Iris pigment epithelial cell (primary cell): Measurements from ENCODE around the gene NARS2.
"Not testable (repeated sequence)": the region's sequence is repeated elsewhere in the genome, so short reads cannot be mapped to it uniquely, and the experiment has no call there.

Experiments used
- DNase-seq: peaks from one replicate; pipeline ENCODE4 v3.0.0-alpha.2; 2011; ENCODE audit warnings: low read depth

The NARS2 gene

GRCh38 chr11:78478536-78478935, 96.1 kb downstream of the NARS2 start:
- no peak for DNase-seq

GRCh38 chr11:78476066-78476465, 98.6 kb downstream of the NARS2 start:
- DNase-seq: peak; percentile 9

DNA sequence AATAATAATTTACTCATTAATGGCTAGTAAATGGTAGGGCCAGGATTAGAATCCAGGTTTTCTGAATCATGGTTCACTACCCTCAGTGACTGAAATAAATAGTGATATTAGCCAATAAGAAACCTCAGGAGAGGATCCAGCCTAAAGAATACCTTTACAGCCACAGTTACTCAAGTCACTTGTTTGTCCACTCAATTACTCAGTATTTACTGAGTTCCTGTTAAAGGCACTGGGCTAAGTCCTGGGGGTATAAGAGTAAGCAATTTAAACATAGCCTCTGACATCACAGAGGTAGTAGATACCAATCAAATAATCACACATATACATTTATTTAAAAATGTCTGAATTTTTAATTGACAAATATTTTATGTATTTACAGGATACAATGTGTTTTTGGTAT, 100.2 kb downstream of the NARS2 start:
- DNase-seq: no peak

- DNase-seq: no peak
Observed at GRCh38 chr11:78472905-78473304, 101.8 kb downstream of the NARS2 start.

- DNase-seq: no peak
Observed at GRCh38 chr11:78472382-78472781, 102.3 kb downstream of the NARS2 start.

DNA sequence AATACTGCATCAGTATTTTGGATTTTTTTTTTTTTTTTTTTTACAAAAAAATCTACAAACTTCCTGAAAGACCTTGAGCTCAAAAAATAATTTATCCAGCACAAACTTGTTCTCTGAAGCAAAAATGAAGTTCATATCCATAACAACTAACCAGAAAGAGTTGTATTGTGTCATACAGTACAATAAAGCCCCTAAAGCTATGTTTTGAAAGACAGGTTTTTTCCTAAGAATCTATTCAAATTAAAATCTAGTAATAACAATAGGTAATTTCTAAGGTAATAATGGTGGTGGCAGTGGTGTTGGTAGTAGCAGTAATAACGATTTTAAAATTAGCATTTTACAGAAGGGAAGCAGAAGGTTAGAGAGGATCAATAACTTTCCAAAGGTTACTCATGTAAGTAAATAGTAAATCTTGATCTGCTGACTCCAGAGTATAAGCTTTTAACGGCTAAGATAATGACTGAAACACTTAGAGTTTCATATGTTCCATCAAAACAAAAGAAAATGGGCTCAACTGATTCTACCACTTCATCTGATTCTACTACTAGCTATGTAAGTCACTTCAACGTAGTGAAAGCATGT, 103.7 kb downstream of the NARS2 start:
- DNase-seq: no peak

- no peak for DNase-seq
Observed at GRCh38 chr11:78469896-78470295, 104.8 kb downstream of the NARS2 start.

GRCh38 chr11:78467931-78468330, 106.7 kb downstream of the NARS2 start:
- no peak for DNase-seq

DNA sequence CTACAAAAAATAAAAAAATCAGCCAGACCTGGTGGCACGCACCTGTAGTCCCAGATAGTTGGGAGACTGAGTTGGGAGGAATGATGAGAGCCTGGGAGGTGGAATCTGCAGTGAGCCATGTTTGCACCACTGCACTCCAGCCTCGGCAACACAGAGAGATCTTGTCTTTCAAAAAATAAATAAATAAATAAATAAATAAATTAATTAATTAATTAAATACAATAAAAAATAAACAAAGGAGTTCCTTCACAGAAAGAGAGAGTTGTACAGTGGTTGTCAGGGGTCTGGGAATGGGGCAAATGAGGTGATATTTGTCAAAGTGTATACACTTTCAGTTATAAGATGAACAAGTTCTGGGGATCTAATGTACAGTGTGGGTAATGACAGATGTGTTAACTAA, 107.3 kb downstream of the NARS2 start:
- DNase-seq: no peak

GRCh38 chr11:78465169-78465942, 109.3 kb downstream of the NARS2 start:
- DNase-seq: no peak

DNA sequence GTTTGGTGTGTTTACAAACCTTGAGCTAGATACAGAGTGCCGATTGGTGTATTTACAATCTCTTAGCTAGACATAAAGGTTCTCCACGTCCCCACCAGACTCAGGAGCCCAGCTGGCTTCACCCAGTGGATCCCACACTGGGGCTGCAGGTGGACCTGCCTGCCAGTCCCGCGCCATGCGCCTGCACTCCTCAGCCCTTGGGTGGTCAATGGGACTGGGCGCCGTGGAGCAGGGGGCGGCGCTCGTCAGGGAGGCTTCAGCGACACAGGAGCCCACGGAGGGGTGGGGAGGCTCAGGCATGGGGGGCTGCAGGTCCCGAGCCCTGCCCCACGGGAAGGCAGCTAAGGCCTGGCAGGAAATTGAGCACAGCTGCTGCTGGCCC, 109.9 kb downstream of the NARS2 start:
- not testable (repeated sequence) for DNase-seq

DNA sequence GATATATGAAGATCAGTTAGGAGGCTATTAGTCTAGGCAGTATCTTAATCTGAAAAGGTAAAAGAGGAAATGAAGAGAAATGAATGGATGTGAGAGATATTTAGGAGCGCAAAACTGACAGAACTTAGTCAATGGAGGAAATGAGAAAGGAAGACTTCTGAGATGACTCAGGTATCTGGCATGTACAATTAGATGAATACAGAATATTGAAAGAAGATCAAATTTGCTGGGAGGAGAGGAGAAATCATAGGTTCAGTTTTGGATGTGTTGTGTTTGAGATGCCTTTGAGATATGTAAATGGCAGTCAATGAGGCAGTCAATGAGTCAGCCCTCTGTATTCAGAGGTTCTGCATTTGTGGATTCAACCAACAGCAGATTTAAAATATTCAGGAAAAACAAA, 114.2 kb downstream of the NARS2 start:
- peak; percentile 66 for DNase-seq

DNA sequence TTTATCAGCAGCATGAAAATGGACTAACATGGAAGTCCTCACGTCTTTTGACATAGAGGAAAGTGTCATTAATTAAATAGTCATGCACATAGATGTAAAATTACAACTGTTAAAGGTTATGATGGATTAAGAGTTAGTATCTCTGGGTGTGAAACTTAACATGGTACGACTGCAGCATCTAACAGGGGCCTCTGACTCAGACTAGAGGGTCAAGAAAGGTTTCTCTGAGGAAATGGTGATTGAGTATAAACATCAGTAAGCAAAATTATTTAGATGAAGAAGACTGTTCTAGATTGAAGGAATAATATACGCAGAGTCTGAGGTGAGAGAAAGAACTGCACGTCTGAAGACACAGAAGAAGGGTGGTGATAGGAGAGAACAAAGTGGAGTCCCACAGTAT, 114.9 kb downstream of the NARS2 start:
- peak; percentile 7 for DNase-seq

DNA sequence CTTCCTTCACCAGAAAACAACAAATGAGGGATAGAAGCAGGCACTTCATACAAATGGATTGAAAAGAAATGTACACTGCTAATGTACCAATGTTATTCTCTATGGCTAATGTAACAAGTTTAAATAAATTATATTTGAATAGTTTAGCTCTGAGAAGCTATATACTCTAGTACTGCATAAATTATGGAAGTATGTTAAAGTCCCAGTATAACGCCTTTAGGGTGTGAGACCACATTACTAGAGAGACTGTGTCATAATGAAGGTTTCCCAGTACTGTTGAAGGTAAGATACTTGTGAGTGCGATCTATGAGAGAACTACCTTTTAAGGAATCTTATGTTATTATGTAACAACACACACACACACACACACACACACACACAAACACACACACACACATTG, 117.2 kb downstream of the NARS2 start:
- no peak for DNase-seq

- peak; percentile 55 for DNase-seq
Observed at GRCh38 chr11:78453140-78453935, 121.3 kb downstream of the NARS2 start.

GRCh38 chr11:78451371-78452150, 123.1 kb downstream of the NARS2 start:
- peak; percentile 5 for DNase-seq

DNA sequence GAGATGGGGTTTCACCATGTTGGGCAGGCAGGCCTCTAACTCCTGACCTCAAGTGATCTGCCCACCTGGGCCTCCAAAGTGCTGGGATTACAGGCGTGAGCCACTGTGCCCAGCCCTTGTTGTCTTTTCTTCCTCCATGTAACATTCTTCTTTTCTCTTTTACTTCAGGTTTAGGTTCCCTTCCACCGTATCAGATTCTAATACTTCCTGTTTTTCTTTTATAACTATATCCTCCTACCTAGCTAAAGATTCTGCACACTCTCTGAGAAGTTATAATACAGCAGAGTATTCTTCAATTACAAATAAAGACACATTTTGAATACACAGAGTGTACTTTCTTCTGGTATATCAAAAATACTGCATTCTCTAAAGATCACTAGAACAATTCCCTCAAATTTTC, 123.8 kb downstream of the NARS2 start:
- no peak for DNase-seq

DNA sequence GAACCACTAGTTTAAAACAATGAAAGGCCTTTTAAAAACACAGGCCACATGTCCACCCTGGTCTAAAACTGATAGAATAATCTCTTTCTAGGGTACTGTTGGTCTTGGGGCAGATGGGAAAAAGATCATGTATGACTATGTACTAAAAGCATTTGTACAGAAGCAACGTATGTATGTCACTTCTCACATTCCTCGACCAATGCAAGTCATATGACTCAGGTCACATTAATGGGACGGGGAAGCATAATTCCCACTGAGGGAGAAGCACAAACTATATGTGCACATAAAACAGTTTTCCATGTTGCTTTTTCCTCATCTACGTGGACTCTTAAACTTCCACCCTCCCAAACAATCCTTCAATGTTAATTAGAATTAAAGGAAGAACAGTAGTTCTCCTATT, 124.8 kb downstream of the NARS2 start:
- peak; percentile 33 for DNase-seq

- no peak for DNase-seq
Observed at GRCh38 chr11:78446210-78446609, 128.5 kb downstream of the NARS2 start.

GRCh38 chr11:78444726-78445125, 129.9 kb downstream of the NARS2 start:
- DNase-seq: no peak

DNA sequence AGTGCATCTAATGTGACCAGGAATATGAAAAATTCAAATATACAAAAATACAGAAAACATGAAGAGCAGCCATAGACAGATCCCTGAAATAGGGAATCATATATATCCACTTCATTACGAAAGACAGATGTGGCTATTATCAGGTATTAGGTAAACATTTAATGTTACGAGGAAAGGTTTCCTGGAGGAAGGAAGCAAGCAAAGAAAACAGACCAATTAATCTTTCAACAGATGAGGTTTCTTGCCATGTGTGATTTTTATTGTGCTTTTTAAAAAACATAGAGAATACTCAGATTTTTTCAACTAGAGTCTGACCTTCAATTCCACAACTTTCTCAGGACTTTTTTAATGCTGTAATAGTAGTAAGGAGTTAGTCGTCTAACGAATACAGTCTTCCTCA, 132.7 kb downstream of the NARS2 start:
- DNase-seq: no peak

DNA sequence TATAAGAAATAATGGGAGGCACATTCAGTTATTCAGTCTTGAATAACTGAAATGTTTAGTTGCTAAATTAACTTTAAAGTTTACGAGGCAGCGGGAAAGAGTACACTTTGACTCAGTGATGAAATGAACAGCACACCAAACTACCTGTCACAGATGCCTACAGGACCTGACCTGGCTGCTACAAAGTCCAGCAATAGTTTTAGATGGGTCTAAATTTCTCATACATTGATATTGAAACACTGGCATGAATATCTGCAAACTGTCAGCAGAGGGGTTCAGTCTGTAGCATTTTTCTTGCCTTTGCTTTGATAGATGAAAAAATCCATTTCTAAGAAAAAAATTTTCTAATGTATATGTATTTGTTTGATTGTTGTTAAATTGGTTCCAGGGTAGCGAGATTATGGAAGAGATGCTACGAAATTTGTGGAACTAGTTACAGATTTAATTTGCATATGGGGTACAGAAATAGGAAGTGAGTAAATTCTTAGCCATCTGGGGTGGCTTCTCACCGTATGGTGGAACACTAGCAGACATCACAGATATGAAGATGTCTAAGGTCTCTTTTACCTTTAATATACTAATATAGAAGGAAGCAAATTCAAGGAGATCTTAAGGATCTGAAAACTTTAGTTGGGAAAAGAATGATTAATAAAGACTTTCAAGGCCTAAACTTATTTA, 136.2 kb downstream of the NARS2 start:
- no peak for DNase-seq
